ENCODE results near the gene PPP3CA.

Gene PPP3CA

DNA sequence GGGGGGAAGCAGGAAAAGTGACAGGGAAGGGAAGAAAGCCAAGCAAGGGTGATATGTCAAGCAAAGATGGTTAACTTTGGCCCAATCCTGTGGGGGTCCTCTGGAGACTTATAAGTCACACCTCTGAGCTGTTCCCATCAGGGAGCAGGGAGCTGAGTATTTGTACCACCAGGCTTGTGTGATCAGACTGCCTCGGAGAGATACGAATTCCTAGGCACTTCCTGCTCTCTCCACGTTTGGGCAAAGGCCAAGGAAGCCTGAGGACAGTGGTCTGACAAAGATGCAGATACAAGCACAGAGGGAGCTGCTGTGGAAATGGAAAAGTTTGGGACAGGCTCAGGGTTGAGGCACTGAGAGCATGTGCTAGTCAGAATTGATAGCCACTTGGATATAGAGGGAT is 10.4 kb upstream of the PPP3CA start:
- Histone ChIP-seq H3K9ac (no peak overlapping the region), H3K27me3 (ENCODE audit: control insufficient read depth, insufficient read depth, low read length) (no peaks in the 10 kb centered on the region), H2AFZ (peak overlapping the region; percentile 7), H3K4me3 (ENCODE audit: low read depth, low read length) (no peak overlapping the region), H3K9me3 (ENCODE audit: control insufficient read depth, low read length) (no peaks in the 10 kb centered on the region), H3K36me3 (ENCODE audit: control insufficient read depth, insufficient read depth, low read length) (no peaks in the 10 kb centered on the region), H3K4me2 (ENCODE audit: low read length) (no peak overlapping the region), H3K4me1 (peaks cover 6% of the 10 kb centered on the region), H3K27ac (no peak overlapping the region), H3K79me2 (no peaks in the 10 kb centered on the region)
- TF ChIP-seq, protein P1, sequence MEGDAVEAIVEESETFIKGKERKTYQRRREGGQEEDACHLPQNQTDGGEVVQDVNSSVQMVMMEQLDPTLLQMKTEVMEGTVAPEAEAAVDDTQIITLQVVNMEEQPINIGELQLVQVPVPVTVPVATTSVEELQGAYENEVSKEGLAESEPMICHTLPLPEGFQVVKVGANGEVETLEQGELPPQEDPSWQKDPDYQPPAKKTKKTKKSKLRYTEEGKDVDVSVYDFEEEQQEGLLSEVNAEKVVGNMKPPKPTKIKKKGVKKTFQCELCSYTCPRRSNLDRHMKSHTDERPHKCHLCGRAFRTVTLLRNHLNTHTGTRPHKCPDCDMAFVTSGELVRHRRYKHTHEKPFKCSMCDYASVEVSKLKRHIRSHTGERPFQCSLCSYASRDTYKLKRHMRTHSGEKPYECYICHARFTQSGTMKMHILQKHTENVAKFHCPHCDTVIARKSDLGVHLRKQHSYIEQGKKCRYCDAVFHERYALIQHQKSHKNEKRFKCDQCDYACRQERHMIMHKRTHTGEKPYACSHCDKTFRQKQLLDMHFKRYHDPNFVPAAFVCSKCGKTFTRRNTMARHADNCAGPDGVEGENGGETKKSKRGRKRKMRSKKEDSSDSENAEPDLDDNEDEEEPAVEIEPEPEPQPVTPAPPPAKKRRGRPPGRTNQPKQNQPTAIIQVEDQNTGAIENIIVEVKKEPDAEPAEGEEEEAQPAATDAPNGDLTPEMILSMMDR (IDR thresholded peaks at IDR 0.05), result no peak

DNA sequence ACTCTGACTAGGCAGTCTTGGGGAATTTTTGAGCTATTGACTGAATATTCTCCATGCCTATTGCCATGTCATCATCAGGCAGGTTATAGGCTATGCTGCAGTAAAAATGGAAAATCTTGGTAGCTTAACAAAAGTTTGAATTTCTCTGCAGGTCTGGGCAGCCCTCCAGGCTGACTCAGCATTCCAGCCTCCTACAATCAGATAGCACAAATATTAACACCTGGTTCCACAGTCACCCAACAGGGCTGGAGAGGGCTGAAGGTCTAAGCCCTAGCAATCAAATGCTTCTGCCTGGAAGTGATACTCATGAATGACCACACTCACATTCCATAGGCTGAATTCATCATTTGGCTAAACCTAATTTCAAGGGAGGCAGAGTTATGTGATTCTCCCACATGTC is 9.6 kb upstream of the PPP3CA start:
- no peak overlapping the region for H3K9ac ChIP-seq
- no peaks in the 10 kb centered on the region for H3K36me3 ChIP-seq (ENCODE audit: control insufficient read depth, insufficient read depth, low read length)
- H3K9me3 ChIP-seq (ENCODE audit: control insufficient read depth, low read length), result no peaks in the 10 kb centered on the region
- H3K27ac ChIP-seq, result peak overlapping the region; percentile 36
- TF ChIP-seq, protein P1 (IDR thresholded peaks at IDR 0.05), result no peak
- H3K79me2 ChIP-seq, result no peaks in the 10 kb centered on the region
- no peaks in the 10 kb centered on the region for H3K27me3 ChIP-seq (ENCODE audit: control insufficient read depth, insufficient read depth, low read length)
- no peak overlapping the region for H3K4me3 ChIP-seq (ENCODE audit: low read depth, low read length)
- H3K4me2 ChIP-seq (ENCODE audit: low read length), result no peak overlapping the region
- peak overlapping the region; percentile 38 for H2AFZ ChIP-seq
- peaks cover 6% of the 10 kb centered on the region for H3K4me1 ChIP-seq

DNA sequence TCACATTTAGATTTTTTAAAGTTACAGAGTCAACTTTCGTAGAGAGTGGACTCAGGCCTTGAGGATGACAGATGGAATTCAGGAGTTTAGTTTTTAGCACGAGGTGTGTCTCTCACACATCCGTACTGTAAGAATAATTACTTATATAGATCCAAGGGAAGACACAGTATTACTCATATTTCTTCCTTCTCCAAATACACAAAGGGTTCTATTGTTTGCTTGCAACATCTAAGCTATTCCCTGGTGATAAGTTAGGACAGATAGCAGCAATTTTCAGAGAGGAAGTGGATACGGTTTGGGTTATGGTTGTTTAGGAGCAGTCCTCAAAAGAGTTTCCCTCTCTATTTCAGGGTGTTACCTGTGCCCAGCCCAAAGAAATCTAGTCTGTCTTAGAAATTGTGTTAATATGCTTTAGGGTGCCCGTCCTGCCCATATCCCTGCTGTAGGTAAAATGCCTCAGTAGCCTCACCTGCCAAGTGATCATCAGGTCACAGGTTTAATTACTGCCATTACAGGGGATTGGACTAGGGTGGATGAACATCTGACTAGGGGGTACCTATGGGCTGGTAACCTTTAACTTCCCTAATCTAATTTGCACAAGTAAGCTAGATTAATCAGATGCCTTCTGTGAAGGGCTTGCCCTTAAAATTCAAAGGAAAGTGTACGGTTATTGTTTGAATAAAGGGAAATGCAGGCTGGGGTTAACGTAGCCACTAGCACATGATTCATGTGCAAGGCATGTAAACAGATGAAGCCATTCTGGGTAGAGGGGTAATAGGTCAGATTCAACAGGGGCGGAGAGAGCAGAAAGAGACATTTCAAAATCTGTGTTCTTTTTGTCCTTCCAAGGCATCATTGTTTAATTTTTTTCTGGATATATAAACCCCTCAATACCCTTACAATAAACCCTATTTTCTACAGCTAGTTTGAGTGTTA is 8.7 kb upstream of the PPP3CA start:
- Histone ChIP-seq H3K27ac (no peak overlapping the region), H3K36me3 (ENCODE audit: control insufficient read depth, insufficient read depth, low read length) (no peaks in the 10 kb centered on the region), H3K4me2 (ENCODE audit: low read length) (no peak overlapping the region), H3K9ac (no peak overlapping the region), H2AFZ (no peak overlapping the region), H3K79me2 (no peaks in the 10 kb centered on the region), H3K9me3 (ENCODE audit: control insufficient read depth, low read length) (no peaks in the 10 kb centered on the region), H3K27me3 (ENCODE audit: control insufficient read depth, insufficient read depth, low read length) (no peaks in the 10 kb centered on the region), H3K4me3 (ENCODE audit: low read depth, low read length) (no peak overlapping the region), H3K4me1 (peaks cover 6% of the 10 kb centered on the region)
- TF ChIP-seq, protein P1 (IDR thresholded peaks at IDR 0.05), result no peak

DNA sequence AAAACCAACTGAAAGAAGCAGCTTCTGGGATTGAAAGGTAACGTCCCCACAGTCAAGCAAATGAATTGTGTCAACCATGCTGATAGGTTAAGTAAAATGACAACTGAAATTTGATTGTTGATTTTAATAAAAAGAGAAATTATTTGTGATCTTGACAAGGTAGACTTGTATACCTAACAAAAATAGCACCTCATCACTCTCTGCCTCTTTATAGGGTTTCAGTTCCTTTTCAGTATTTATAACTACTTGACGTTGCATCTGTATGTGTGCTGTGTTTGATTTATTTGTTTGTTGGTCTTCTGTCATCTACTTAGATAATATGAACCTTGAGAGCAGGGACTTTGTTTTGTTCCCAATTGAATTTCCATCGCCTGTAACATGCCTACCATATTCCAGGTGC is 7.9 kb upstream of the PPP3CA start:
- peaks cover 6% of the 10 kb centered on the region for H3K4me1 ChIP-seq
- no peaks in the 10 kb centered on the region for H3K9me3 ChIP-seq (ENCODE audit: control insufficient read depth, low read length)
- H3K4me2 ChIP-seq (ENCODE audit: low read length), result no peak overlapping the region
- no peak overlapping the region for H3K27ac ChIP-seq
- no peak overlapping the region for H3K4me3 ChIP-seq (ENCODE audit: low read depth, low read length)
- H3K36me3 ChIP-seq (ENCODE audit: control insufficient read depth, insufficient read depth, low read length), result no peaks in the 10 kb centered on the region
- TF ChIP-seq, protein P1 (IDR thresholded peaks at IDR 0.05), result no peak
- no peaks in the 10 kb centered on the region for H3K79me2 ChIP-seq
- H3K27me3 ChIP-seq (ENCODE audit: control insufficient read depth, insufficient read depth, low read length), result no peaks in the 10 kb centered on the region
- no peak overlapping the region for H3K9ac ChIP-seq
- H2AFZ ChIP-seq, result no peak overlapping the region

DNA sequence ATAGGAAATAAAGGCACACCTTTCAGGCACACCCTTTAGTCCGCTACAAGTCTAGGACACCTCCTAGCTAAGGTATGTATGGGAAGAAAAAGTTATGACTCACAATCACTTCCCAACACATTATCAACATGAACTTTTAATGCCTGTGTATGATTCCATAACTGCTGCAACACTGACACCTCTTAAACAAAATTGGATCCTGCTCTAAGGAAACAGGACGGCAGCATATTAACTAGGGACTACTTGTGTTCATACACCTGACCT is 2.4 kb upstream of the PPP3CA start:
- Histone ChIP-seq H3K27ac (no peak overlapping the region), H3K4me2 (ENCODE audit: low read length) (no peak overlapping the region), H3K36me3 (ENCODE audit: control insufficient read depth, insufficient read depth, low read length) (no peaks in the 10 kb centered on the region), H3K4me3 (ENCODE audit: low read depth, low read length) (no peak overlapping the region), H3K79me2 (peaks cover 3% of the 10 kb centered on the region), H3K9ac (no peak overlapping the region), H2AFZ (no peak overlapping the region), H3K9me3 (ENCODE audit: control insufficient read depth, low read length) (no peaks in the 10 kb centered on the region), H3K4me1 (peaks cover 6% of the 10 kb centered on the region), H3K27me3 (ENCODE audit: control insufficient read depth, insufficient read depth, low read length) (no peaks in the 10 kb centered on the region)
- TF ChIP-seq, protein P1 (IDR thresholded peaks at IDR 0.05), result no peak
